Brain microvascular endothelial cell (primary cell): ENCODE data around the gene SRPK3.

ENCODE experiments used
- DNase-seq: peaks from one replicate; pipeline ENCODE4 v3.0.0-alpha.2; 2020
- H3K27ac ChIP-seq: fragments of 250-450 bp; sonication (Bioruptor Pico); 2 replicates; pipeline ENCODE4 v1.5.1; 2020; ENCODE audit warnings: mild to moderate bottlenecking, moderate library complexity
- H3K27me3 ChIP-seq: fragments of 250-450 bp; sonication (Bioruptor Pico); replicated peaks from 2 replicates; pipeline ENCODE4 v1.5.1; 2020; ENCODE audit warnings: mild to moderate bottlenecking
- H3K36me3 ChIP-seq: fragments of 250-450 bp; sonication (Bioruptor Pico); replicated peaks from 2 replicates; pipeline ENCODE4 v1.5.1; 2020; ENCODE audit warnings: mild to moderate bottlenecking
- H3K4me3 ChIP-seq: 2 replicates; pipeline ENCODE4 v1.5.1; 2011; ENCODE audit warnings: low read depth, mild to moderate bottlenecking, control low read depth, low read length, moderate library complexity
- CTCF ChIP-seq: IDR thresholded peaks from 2 replicates; pipeline ENCODE4 v1.5.1; 2011; ENCODE audit warnings: low read depth, mild to moderate bottlenecking, moderate library complexity, low read length, control low read depth, inconsistent platforms; ENCODE audit errors: missing control alignments
- in situ Hi-C: cut with HindIII; loops from 2 replicates; pipeline ENCODE4 v1.10.0; 2017; ENCODE audit warnings: low sequenced_read_pairs, low pct_ligation_motif_present

The SRPK3 gene

GRCh38 chrX:153830640-153831428 is 50.0 kb downstream of the SRPK3 start:
- DNase-seq: no peak
- Histone ChIP-seq H3K27ac (no peak overlapping the region), H3K27me3 (peaks cover 22% of the 10 kb centered on the region), H3K36me3 (no peaks in the 10 kb centered on the region), H3K4me3 (no peak overlapping the region)
- in situ Hi-C loops: no loop called here
- TF ChIP-seq CTCF: no peak

GRCh38 chrX:153831429-153832150 is 50.7 kb downstream of the SRPK3 start:
- no peak overlapping the region for H3K27ac ChIP-seq
- H3K36me3 ChIP-seq: no peaks in the 10 kb centered on the region
- no peak overlapping the region for H3K4me3 ChIP-seq
- in situ Hi-C loops: no loop called here
- peaks cover 22% of the 10 kb centered on the region for H3K27me3 ChIP-seq
- no peak for TF ChIP-seq CTCF
- no peak for DNase-seq

DNA sequence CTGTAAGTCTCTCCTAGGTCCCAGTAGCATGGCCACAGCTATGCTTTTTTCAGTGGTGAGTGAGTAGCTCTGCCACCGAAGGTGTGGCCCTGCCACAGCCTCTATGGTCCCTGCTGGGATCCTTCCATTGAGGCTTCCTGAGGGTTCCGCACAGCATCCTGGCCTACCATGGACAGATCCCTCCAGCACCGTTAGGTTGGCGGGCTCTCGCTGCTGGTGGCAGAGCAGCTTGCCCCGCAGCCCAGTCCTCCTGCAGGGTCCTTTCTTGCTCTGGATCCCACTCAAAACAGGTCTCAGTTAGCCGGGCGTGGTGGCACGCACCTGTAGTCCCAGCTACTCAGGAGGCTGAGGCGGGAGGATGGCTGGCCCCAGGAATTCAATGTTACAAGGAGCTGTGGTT is 51.9 kb downstream of the SRPK3 start:
- DNase-seq: no peak
- no peak for TF ChIP-seq CTCF
- in situ Hi-C loops: no loop called here
- Histone ChIP-seq H3K27me3 (peaks cover 22% of the 10 kb centered on the region), H3K4me3 (no peak overlapping the region), H3K27ac (no peak overlapping the region), H3K36me3 (no peaks in the 10 kb centered on the region)
